NB4 (cell line): Measurements from ENCODE around the gene PSMD13.

Experiments used
- DNase-seq: peaks from one replicate; pipeline ENCODE4 v3.0.0; 2010; ENCODE audit warnings: low read depth
- H3K4me3 ChIP-seq: one replicate; pipeline ENCODE4 v1.5.1; 2011; ENCODE audit warnings: mild to moderate bottlenecking, low read depth, low read length, moderate library complexity
- CTCF ChIP-seq: IDR thresholded peaks from one replicate; pipeline ENCODE4 v1.5.1; 2012; ENCODE audit warnings: low read depth, low read length
- MAX ChIP-seq: IDR thresholded peaks from 2 replicates; pipeline ENCODE4 v1.6.1; 2011; ENCODE audit warnings: low read depth, low read length
- MYC ChIP-seq: IDR thresholded peaks from 2 replicates; pipeline ENCODE4 v1.6.1; 2011; ENCODE audit warnings: low read depth, low read length
- POLR2A ChIP-seq: IDR thresholded peaks from 2 replicates; pipeline ENCODE4 v1.6.1; 2011; ENCODE audit warnings: mild to moderate bottlenecking; ENCODE audit not compliant: insufficient read length; ENCODE audit errors: extremely low read depth

Gene PSMD13

GRCh38 chr11:279040-279965, 42.5 kb downstream of the PSMD13 start:
- no peak for DNase-seq
- H3K4me3 ChIP-seq, result no peak overlapping the region
- TF ChIP-seq POLR2A (no peak), CTCF (no peak), MAX (no peak), MYC (no peak)

- H3K4me3 ChIP-seq, result no peak overlapping the region
- no peak for DNase-seq
- TF ChIP-seq MYC (no peak), CTCF (no peak), MAX (no peak), POLR2A (no peak)
Measured at GRCh38 chr11:279966-280705, 43.4 kb downstream of the PSMD13 start.

GRCh38 chr11:280706-281485, 44.1 kb downstream of the PSMD13 start:
- no peak for TF ChIP-seq POLR2A
- TF ChIP-seq MAX, result no peak
- no peak for TF ChIP-seq MYC
- no peak for TF ChIP-seq CTCF
- no peak for DNase-seq
- H3K4me3 ChIP-seq, result no peak overlapping the region

GRCh38 chr11:281486-282161, 44.8 kb downstream of the PSMD13 start:
- TF ChIP-seq MYC (no peak), POLR2A (no peak), CTCF (no peak)
- no peak overlapping the region for H3K4me3 ChIP-seq
- no peak for DNase-seq

- no peak overlapping the region for H3K4me3 ChIP-seq
- DNase-seq, result no peak
- TF ChIP-seq CTCF (no peak), MAX (no peak), POLR2A (no peak), MYC (no peak)
Measured at GRCh38 chr11:282171-282570, 45.4 kb downstream of the PSMD13 start.
